Non-pigmented ciliary epithelial cell (primary cell): ENCODE data around the gene CLEC7A.

Experiments used
- DNase-seq: peaks from one replicate; pipeline ENCODE4 v3.0.0-alpha.2; 2010; ENCODE audit warnings: low read depth

The CLEC7A gene

DNA sequence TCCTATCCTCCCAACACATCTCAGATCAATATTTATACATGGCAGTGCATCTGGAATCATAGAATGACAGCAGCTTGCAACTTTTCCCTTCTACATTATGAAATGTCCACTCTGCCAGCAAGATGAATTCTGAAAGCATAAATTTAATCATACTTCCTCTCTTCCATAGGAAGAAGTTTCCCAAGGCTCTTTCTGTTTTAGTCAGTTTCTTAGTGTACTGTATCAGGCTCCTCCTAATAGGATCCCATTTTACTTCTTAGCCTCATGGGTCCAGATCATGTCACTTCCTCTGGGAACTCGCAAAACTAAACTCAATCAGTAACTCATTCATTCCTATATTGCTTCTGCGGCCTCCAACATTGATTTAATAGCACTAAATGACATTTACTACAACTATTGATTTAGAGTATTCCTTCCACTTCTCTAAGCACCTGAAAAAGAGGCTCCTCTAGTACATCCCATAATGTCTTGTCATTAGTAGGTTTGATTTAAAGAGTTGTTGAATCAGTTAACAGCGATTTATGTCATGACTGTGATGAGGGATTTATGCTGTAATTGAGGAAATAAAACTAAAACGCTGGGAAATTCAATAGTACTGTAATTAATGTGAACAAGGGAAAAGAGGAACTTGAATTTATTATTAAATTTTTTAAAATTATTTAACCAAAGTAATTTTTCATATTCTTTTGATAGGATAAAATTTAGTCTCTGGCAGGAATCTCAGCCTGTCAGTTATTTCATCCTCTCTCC lies 35.2 kb downstream of the CLEC7A start:
- no peak for DNase-seq

DNA sequence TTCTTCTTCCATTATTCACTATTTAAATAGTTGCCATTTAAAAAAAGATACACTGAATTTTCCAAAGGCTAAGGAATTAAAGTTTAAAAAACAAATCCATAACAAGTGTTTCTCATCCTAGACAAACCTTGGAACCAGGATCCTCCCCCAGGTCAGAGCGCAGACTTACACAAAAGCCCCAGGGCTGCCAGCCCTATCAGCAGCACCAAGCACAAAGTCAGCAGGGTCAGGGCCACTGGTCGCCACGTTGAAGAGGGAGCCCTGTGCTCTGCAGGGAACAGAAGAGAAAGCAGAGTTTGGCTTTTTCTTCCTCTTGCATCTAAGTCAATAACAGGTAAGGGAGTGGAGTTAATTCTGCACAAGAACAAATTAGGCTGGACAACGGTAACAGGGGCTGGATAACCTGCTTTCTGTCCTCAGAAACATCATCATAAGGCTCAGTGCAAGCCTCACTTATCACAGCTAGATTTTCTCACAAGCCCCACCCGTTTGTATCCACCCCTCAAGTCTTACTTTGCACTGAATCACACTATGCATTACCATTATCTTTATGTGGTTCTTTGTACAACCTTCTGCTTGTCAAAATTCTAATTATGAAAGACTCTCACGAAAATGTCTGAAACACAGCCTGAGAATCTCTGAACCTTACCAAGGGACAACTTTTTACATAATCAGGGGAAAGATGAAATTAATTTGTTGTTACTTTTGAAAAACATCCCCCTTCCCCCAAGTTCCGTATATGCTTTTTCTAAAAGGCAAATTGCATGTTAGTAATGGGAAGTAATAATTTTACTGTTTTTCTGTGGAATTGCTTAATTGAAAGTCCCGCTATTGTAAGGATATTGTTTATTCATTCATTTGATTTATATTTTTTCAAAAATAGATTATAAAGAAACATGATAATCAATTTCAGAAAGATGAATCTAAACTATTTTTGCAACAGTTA lies 40.8 kb downstream of the CLEC7A start:
- no peak for DNase-seq

DNA sequence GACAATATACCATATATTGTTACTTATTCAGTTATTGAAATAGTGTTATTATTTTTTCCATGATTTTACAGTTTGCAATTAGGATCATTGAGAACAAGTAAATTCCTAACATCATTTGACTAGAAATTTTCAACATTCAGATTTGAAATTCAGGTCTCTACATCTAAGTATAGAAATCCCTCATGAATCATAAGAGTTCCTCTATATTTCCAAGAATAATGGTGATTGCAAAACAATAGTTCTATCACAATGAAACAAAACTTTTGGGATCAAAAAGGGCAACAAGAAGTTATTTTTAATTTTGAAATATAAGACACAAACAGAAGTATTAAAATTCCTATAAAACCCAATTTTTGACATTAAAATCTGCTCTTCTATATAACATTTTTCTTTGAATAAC lies 42.0 kb downstream of the CLEC7A start:
- no peak for DNase-seq

- no peak for DNase-seq
Observed at GRCh38 chr12:10086387-10086786, 43.6 kb downstream of the CLEC7A start.

DNA sequence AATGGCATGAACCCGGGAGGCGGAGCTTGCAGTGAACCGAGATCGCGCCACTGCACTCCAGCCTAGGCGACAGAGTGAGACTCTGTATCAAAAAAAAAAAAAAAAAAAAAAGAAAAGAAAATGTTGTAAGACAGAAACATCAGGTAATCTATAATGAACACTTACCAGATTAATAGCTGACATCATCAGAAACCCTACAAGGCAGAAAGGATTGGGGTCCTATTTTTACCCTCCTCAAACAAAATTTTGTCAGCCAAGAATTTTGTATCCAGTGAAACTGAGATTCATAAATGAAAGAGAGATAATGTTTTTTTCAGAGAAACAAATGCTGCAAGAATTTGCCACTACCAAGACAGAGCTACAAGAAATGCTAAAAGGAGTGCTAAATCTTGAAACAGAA lies 45.3 kb downstream of the CLEC7A start:
- no peak for DNase-seq

DNA sequence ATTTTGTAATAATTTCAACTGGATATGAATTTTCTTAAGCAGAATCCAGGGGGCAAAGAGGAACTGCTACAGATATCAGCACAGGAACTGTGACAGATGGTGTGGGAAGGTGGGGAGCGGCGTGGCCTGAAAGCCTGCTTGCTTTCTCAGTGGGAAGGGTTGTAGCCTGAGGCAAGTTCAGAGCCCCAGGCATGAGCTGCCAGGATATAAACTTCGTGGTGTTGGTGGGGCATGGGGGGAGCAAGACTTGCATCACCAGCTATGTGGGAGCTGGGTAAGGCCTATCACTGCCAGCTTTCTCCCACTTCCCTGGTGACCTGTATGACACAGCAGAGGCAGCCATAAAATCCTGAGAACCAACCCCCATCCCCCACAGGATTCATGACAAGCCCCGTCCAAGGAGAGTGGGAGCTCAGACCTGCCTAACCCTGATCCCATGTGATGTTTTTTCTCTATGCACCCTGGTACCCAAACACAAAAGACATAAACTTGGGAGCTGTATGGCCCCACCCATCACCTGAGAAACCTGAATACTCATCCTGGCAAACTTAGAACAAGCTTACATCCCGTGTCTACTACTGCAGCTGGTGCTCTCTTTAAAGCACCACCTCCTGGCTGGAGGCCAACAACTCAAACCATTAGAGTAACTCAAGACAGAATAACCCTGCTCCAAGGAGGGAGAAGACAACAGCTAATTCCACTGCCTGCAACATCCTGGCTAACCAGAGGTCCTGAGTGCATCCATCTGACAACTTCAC lies 47.7 kb downstream of the CLEC7A start:
- DNase-seq = no peak

- DNase-seq = no peak
Observed at GRCh38 chr12:10075451-10075850, 54.5 kb downstream of the CLEC7A start.

GRCh38 chr12:10073261-10073660 lies 56.7 kb downstream of the CLEC7A start:
- no peak for DNase-seq

- no peak for DNase-seq
Observed at GRCh38 chr12:10072131-10072530, 57.9 kb downstream of the CLEC7A start.

- DNase-seq = no peak
Observed at GRCh38 chr12:10070380-10070779, 59.6 kb downstream of the CLEC7A start.

GRCh38 chr12:10069976-10070375 lies 60.0 kb downstream of the CLEC7A start:
- DNase-seq = no peak

DNA sequence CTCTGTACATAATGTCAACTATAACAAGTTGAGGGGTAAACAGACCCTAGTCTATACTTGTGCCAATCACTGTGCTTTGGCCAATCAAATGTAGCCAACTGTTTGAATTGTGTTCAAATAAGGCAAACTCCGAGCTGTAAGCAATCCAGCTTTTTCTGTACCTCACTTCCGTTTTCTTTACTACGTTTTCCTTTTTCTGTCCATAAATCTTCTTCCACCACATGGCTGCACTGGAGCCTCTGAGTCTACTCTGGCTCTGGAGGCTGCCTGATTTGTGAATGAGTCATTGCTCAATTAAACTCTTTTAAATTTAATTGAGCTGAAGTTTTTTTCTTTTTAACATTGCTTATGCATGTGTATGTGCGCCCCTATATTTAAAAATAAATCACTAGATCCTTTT lies 60.9 kb downstream of the CLEC7A start:
- DNase-seq = no peak

- no peak for DNase-seq
Observed at GRCh38 chr12:10068644-10069043, 61.4 kb downstream of the CLEC7A start.

- no peak for DNase-seq
Observed at GRCh38 chr12:10067942-10068341, 62.1 kb downstream of the CLEC7A start.

GRCh38 chr12:10067264-10067663 lies 62.7 kb downstream of the CLEC7A start:
- DNase-seq = no peak
